ENCODE results near the gene OOSP1.
"Not testable (repeated sequence)": the region's sequence is repeated elsewhere in the genome, so short reads cannot be mapped to it uniquely, and the experiment has no call there.

Gene OOSP1

GRCh38 chr11:59962107-59962482 lies 23.9 kb downstream of the OOSP1 start:
- DNase-seq, result no peak

DNA sequence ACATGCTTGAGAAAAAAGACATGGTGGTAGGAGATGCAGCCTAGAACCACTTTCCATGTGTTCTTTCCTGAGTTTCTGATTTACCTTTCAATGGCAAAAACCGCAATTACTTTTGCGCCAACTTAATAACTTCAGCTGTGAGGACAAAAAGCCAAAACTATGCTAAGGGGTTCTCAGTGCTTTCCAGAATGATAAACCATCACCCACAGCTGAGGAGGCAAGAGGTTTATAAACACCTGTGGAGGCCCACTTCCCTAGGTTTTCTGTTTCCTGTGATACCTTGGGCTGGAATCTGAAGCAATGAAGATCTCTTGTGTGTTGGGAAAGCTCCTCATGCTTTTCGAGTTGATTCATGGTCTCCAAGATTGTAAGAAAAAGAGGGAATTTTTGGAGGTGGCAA lies 25.5 kb downstream of the OOSP1 start, which contains the start of gene OOSP4A:
TSS of gene OOSP4A (plus strand) at position 301 of the 400 bp plus-strand sequence. CDS start at position 301, 0 bp downstream.
- DNase-seq, result no peak

DNA sequence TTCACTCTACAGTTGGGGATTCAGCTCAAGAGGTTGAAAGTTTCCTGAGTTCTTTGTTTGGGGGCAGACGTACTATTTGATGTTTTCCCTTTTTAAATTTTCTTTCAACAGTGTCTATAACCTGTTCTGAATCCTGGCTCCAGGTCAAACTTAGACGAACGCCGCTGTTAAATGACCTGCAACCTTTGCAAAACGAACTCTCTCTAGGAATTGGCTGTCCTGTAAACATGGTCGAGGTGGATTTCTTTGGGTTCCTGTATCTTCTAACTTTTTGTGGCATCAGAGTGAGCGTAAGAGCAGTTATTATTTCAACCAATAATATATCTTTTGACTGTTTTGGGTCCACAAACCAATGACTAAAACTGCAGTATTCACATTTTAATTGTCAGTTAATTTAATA lies 27.2 kb downstream of the OOSP1 start:
- DNase-seq, result no peak

- no peak for DNase-seq
Measured at GRCh38 chr11:59966201-59966600, 28.0 kb downstream of the OOSP1 start.

GRCh38 chr11:59967677-59968394 lies 29.6 kb downstream of the OOSP1 start:
- no peak for DNase-seq

GRCh38 chr11:59968395-59968783 lies 30.2 kb downstream of the OOSP1 start:
- no peak for DNase-seq

DNA sequence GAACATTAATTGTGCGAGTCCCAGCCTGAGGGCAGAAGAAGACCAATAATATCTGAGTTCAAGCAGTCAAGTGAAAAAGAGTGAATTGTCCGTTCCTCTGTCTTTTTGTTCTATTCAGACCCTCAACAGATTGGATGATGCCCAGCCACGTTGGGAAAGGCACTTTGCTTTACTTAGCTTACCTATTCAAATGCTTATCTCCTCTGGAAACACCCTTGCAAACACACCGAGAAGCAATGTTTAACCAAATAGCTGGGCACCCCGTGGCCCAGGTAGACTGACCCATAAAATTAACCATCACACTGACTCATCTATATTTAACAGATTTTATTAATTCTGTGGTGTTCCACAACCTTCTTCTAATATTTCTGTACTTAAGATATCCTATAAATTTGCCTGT lies 34.9 kb downstream of the OOSP1 start:
- no peak for DNase-seq

- DNase-seq, result no peak
Measured at GRCh38 chr11:59981106-59981770, 43.0 kb downstream of the OOSP1 start.

DNA sequence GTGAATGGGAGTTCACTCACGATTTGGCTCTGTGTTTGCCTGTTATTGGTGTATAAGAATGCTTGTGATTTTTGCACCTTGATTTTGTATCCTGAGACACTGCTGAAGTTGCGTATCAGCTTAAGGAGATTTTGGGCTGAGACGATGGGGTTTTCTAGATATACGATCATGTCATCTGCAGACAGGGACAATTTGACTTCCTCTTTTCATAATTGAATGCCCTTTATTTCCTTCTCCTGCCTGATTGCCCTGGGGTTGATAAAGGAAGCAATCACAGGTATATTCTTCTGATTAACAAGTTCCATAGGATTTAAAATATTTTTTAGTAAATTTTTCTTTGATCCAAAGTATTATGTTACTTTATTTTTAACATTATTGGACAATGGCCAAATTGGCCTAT lies 43.8 kb downstream of the OOSP1 start:
- not testable (repeated sequence) for DNase-seq

DNA sequence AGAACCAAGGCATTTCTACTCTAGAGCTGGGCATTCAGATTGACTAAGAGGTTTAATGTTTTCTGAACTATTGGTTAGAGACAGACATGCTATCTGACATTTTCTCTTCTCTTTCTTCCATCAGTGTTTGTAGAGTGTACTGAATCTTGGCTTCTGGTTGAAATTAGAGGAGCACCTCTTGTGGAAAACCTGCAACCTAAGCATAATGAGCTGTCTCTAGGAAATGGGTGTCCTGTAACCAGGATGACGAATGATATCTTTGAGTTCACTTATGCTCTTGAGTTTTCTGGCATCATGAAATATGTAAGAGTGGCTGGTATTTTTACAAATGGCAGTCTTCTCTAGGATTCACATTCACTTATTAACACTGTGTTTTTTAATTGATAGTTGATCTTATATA lies 45.0 kb downstream of the OOSP1 start:
- DNase-seq, result no peak

DNA sequence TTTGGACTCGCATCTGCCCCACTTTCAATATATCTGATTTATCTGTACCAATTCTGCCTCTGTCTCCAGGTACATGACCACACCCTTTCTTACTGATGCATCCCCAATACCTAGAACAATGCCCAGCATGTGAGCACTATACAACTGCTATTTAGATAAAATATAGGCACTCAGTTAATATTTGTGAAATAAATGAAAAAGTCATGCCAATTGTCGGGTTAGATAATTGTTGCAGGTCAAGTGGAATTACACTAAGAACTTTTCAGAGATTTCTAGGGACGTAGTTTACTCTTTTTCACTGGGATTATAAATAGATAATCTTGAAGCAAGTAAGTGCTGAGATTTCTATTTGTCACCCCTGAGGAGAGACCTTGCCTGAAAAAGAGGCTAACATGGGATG lies 46.1 kb downstream of the OOSP1 start:
- no peak for DNase-seq

DNA sequence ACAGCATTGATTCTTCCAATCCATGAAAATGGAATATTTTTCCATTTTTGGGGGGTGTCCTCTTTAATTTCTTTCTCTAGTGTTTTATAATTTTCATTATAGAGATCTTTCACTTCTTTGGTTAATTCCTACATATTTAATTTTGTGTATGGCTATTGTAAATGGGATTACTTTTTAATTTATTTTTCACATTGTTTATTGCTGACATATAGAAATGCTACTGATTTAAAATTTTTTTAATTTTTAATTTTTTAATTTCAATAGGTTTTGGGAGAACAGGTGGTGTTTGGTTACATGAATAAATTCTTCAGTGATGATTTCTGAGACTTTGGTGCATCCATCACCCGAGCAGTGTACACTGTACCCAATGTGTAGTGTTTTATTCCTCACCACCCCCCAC lies 52.2 kb downstream of the OOSP1 start:
- no peak for DNase-seq

DNA sequence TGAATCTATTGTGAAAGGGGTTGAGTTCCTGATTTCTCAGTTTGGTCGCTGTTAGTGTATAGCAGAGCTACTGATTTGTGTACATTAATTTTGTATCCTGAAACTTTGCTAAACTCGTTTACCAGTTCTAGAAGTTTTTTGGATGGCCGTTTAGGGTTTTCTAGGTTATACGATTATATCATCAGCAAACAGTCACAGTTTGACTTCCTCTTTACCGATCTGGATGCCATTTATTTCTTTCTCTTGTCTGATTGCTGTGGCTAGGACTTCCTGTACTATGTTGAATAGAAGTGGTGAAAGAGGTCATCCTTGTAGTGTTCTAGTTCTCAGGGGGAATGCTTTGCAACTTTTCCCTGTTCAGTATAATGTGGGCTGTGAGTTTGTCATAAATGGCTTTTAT lies 54.2 kb downstream of the OOSP1 start:
- DNase-seq, result no peak

DNA sequence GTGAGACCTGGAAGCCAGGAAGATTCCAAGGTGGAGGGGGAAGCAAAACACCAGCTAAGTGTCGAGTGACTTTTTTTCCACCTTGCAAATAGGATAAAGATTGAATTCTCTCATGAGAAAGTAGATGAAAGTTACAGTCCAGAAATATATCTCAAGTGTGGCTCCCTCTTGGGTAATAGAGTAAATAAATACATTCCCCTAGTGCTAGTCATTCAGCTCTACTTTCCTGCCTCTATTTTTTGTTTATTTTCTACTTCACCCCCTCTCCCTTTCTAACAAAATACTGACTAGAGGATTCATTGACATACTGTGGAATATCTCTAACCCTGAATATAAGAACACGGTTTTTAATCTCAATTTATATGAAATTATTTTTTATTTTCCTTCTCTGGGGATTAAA lies 59.6 kb downstream of the OOSP1 start:
- no peak for DNase-seq

DNA sequence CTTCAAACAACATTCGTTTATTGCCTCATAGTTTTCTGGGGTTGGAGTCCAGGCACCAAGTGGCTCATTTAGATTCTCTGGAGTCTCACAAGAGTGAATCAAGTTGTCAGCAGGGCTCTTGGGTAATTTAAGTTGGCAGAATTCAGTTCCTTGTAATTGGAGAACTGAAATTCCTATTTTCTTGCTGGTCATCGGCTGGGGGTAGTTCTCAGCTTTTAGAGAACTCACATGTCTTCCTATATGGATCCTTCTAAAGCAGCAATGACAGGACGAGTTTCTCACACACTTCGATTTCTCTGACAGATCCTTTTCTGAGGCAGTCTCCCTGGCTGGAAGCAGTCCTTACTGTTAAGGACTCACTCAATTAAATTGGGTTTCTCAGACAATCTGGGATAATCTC lies 61.5 kb downstream of the OOSP1 start:
- DNase-seq, result no peak

- DNase-seq, result no peak
Measured at GRCh38 chr11:60003729-60004128, 65.5 kb downstream of the OOSP1 start.

GRCh38 chr11:60005360-60005759 lies 67.1 kb downstream of the OOSP1 start:
- DNase-seq, result no peak
